Measurements from ENCODE around the gene GATA5.

GRCh38 chr20:62430866-62431447 lies 44.8 kb downstream of the GATA5 start:
- TF ChIP-seq POLR2AphosphoS5 (IDR thresholded peaks at IDR 0.05; ENCODE audit: low read depth) (no peak), CTCF (IDR thresholded peaks at IDR 0.05; ENCODE audit: insufficient read depth, low read length) (no peak), GABPA (IDR thresholded peaks at IDR 0.05; ENCODE audit: low read depth) (no peak), REST (IDR thresholded peaks at IDR 0.05; ENCODE audit: insufficient replicate concordance, low read depth) (no peak)
